Esophagus squamous epithelium (tissue), 4 donors: ENCODE results near the gene ZNF219.

Experiments used
- CTCF ChIP-seq, 6 experiments: fragments of 450-650 bp in 4 of 6; fragments of 200-600 bp in 2 of 6; sonication (generic) in 2 of 6; IDR thresholded peaks; one replicate each; pipeline ENCODE4 v1.5.1; 2016 to 2019; ENCODE audit warnings: antibody characterized with exemption in 6 of 6, mild to moderate bottlenecking in 4 of 6, moderate library complexity in 4 of 6
- POLR2A ChIP-seq, 4 donors: fragments of 450-650 bp; IDR thresholded peaks; one replicate each; pipeline ENCODE4 v1.6.1; 2017; ENCODE audit warnings: antibody characterized with exemption in 4 of 4, mild to moderate bottlenecking in 4 of 4, moderate library complexity in 3 of 4

DNA sequence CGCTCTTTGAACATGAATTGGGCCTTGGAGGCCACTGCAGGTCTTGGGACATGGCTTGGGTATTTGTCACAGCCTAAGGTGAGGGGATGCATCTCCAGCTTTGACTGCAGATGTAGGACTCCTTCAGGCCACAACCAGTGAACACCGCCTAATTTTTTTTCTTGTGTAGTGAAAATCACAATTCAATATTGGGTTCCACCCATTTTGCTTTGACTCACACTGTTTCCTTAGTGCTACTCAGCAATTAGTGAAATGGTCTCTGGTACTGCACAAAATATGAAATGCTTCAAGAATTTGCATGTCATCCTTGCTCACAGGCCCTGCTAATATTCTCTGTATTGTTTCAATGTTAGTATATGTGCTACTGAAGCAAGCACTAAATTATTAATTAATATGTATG is 14.9 kb upstream of the ZNF219 start:
- TF ChIP-seq CTCF (IDR thresholded peaks at IDR 0.05): no peak
- no peak for TF ChIP-seq POLR2A (IDR thresholded peaks at IDR 0.05)
